Endodermal cell (in vitro differentiated cells): Measurements from ENCODE around the gene REC114. TPM values are rescaled to one million over a fixed set of nuclear protein-coding genes. Genes with fewer than 3 reads are reported as not detected.

Experiments used
- DNase-seq: peaks from one replicate; pipeline ENCODE4 v3.0.0-alpha.2; 2017
- H3K27ac ChIP-seq: 2 replicates; pipeline ENCODE4 v1.5.1; 2013; ENCODE audit warnings: mild to moderate bottlenecking, low read depth, low read length, moderate library complexity
- H3K27me3 ChIP-seq: 2 replicates; pipeline ENCODE4 v1.6.1; 2013; ENCODE audit warnings: mild to moderate bottlenecking, low read length, moderate library complexity; ENCODE audit not compliant: insufficient read depth, control insufficient read depth, poor library complexity, severe bottlenecking
- H3K36me3 ChIP-seq: 2 replicates; pipeline ENCODE4 v1.7.0; 2013; ENCODE audit warnings: mild to moderate bottlenecking, low read length, moderate library complexity; ENCODE audit not compliant: control insufficient read depth, insufficient read depth
- H3K4me1 ChIP-seq: one replicate; pipeline ENCODE4 v1.7.0; 2013; ENCODE audit warnings: low read length; ENCODE audit not compliant: control insufficient read depth, insufficient read depth
- H3K4me3 ChIP-seq: 2 replicates; pipeline ENCODE4 v1.5.1; 2013; ENCODE audit warnings: mild to moderate bottlenecking, low read length, moderate library complexity
- H3K9ac ChIP-seq: 2 replicates; pipeline ENCODE4 v1.6.1; 2013; ENCODE audit warnings: mild to moderate bottlenecking, low read length, moderate library complexity; ENCODE audit not compliant: poor library complexity, severe bottlenecking; ENCODE audit errors: extremely low read depth
- H3K9me3 ChIP-seq: 2 replicates; pipeline ENCODE4 v1.6.1; 2013; ENCODE audit warnings: mild to moderate bottlenecking, low read length, moderate library complexity; ENCODE audit not compliant: control insufficient read depth
- H3K27ac Mint-ChIP-seq: 2 replicates; pipeline ENCODE4 v1.8.0; 2020; ENCODE audit warnings: mixed read lengths
- H3K27me3 Mint-ChIP-seq: 2 replicates; pipeline ENCODE4 v1.8.0; 2021; ENCODE audit warnings: mild to moderate bottlenecking, mixed read lengths; ENCODE audit not compliant: insufficient read depth
- H3K36me3 Mint-ChIP-seq: 2 replicates; pipeline ENCODE4 v1.8.0; 2020; ENCODE audit warnings: low read depth, mixed read lengths
- H3K4me1 Mint-ChIP-seq: 2 replicates; pipeline ENCODE4 v1.8.0; 2020; ENCODE audit warnings: mixed read lengths
- H3K4me3 Mint-ChIP-seq: 2 replicates; pipeline ENCODE4 v1.8.0; 2020; ENCODE audit warnings: mild to moderate bottlenecking, moderate library complexity, mixed read lengths
- H3K9me3 Mint-ChIP-seq: 2 replicates; pipeline ENCODE4 v1.8.0; 2020; ENCODE audit warnings: mild to moderate bottlenecking, mixed read lengths
- WGBS, 2 experiments: methylation state at CpG; one replicate each; pipeline versions ENCODE4 v1.1.5 to v1.1.7; 2013; ENCODE audit warnings: missing lambda C conversion rate in 2 of 2, mixed read lengths in 1 of 2; ENCODE audit not compliant: insufficient coverage in 1 of 2, insufficient read length in 1 of 2; 5-methylcytosine and 5-hydroxymethylcytosine counted together
- total RNA-seq, 2 donors: library from RNA; stranded (reverse); fragmentation: NEBNext Ultra II Directional in 1 of 2; extraction: Animal tissue kit (Norgen Biotek cat#: 25700) in 1 of 2; gene quantifications; 2 replicates in 1 of 2; 3 replicates in 1 of 2; pipeline ENCODE4 v1.2.1, GENCODE V29; 2021
- TF ChIP-seq, protein P1 (sequence below): fragments of 200-600 bp; sonication (generic); conservative IDR thresholded peaks from 2 replicates; pipeline ENCODE4 v1.5.0; 2021; ENCODE audit warnings: antibody characterized with exemption, mild to moderate bottlenecking

Gene REC114
- total RNA-seq, 2 donors from 2014 or later: not detected

- Histone ChIP-seq H3K27me3 (no peaks in the 10 kb centered on the region), H3K9ac (no peak overlapping the region), H3K27ac (no peak overlapping the region), H3K4me1 (no peaks in the 10 kb centered on the region), H3K9me3 (no peaks in the 10 kb centered on the region), H3K36me3 (no peaks in the 10 kb centered on the region), H3K4me3 (no peak overlapping the region)
- DNase-seq: no peak
- H3K9me3 Mint-ChIP-seq: no peaks in the 10 kb centered on the region
- H3K36me3 Mint-ChIP-seq: no peaks in the 10 kb centered on the region
- no peak overlapping the region for H3K4me3 Mint-ChIP-seq
- TF ChIP-seq, protein P1, sequence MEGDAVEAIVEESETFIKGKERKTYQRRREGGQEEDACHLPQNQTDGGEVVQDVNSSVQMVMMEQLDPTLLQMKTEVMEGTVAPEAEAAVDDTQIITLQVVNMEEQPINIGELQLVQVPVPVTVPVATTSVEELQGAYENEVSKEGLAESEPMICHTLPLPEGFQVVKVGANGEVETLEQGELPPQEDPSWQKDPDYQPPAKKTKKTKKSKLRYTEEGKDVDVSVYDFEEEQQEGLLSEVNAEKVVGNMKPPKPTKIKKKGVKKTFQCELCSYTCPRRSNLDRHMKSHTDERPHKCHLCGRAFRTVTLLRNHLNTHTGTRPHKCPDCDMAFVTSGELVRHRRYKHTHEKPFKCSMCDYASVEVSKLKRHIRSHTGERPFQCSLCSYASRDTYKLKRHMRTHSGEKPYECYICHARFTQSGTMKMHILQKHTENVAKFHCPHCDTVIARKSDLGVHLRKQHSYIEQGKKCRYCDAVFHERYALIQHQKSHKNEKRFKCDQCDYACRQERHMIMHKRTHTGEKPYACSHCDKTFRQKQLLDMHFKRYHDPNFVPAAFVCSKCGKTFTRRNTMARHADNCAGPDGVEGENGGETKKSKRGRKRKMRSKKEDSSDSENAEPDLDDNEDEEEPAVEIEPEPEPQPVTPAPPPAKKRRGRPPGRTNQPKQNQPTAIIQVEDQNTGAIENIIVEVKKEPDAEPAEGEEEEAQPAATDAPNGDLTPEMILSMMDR: no peak
- H3K27me3 Mint-ChIP-seq: no peaks in the 10 kb centered on the region
- no peaks in the 10 kb centered on the region for H3K4me1 Mint-ChIP-seq
- no peak overlapping the region for H3K27ac Mint-ChIP-seq
Measured at GRCh38 chr15:73500696-73501095, 57.7 kb downstream of the REC114 start.

GRCh38 chr15:73504885-73505284, 61.9 kb downstream of the REC114 start:
- DNase-seq: no peak
- TF ChIP-seq, protein P1: no peak
- Mint-ChIP-seq H3K9me3 (no peaks in the 10 kb centered on the region), H3K4me3 (no peak overlapping the region), H3K27ac (no peak overlapping the region), H3K4me1 (no peaks in the 10 kb centered on the region), H3K27me3 (no peaks in the 10 kb centered on the region), H3K36me3 (no peaks in the 10 kb centered on the region)
- no peak overlapping the region for H3K9ac ChIP-seq
- H3K4me1 ChIP-seq: no peaks in the 10 kb centered on the region
- H3K27me3 ChIP-seq: no peaks in the 10 kb centered on the region
- H3K36me3 ChIP-seq: no peaks in the 10 kb centered on the region
- no peak overlapping the region for H3K27ac ChIP-seq
- H3K9me3 ChIP-seq: no peaks in the 10 kb centered on the region
- H3K4me3 ChIP-seq: no peak overlapping the region

DNA sequence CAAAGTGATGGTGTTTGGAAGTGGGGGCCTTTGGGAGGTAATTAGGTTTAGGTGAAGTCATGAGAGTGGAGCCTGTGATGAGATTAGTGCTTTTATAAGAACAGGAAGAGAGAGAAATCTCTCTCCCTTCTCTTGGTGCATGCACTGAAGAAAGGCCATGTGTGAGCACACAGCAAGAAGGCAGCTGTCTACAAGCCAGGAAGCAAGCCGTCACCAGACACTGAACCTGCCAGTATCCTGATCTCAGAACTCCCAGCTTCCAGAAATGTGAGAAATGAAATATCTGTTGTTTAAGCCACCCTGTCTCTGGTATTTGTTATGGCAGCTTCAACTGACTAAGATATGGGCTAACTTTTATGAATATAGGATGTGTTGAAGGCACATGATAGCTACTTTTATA, 72.6 kb downstream of the REC114 start:
- no peak overlapping the region for H3K27ac Mint-ChIP-seq
- H3K9ac ChIP-seq: no peak overlapping the region
- H3K36me3 ChIP-seq: no peaks in the 10 kb centered on the region
- H3K4me3 ChIP-seq: no peak overlapping the region
- H3K4me3 Mint-ChIP-seq: no peak overlapping the region
- peaks cover 26% of the 10 kb centered on the region for H3K4me1 Mint-ChIP-seq
- no peaks in the 10 kb centered on the region for H3K27me3 Mint-ChIP-seq
- TF ChIP-seq, protein P1: no peak
- H3K36me3 Mint-ChIP-seq: no peaks in the 10 kb centered on the region
- no peaks in the 10 kb centered on the region for H3K9me3 ChIP-seq
- no peaks in the 10 kb centered on the region for H3K27me3 ChIP-seq
- peaks cover 5% of the 10 kb centered on the region for H3K9me3 Mint-ChIP-seq
- no peak for DNase-seq
- peaks cover 4% of the 10 kb centered on the region for H3K4me1 ChIP-seq
- WGBS, 2 experiments: 100% methylated on average over 1 of the region's 1 CpG; no CpG with 5 or more reads in 1 of the 2 experiments
- no peak overlapping the region for H3K27ac ChIP-seq
